DMS114 treated with DMSO at 0.1 percent for 48 hours (cell line): Measurements from ENCODE around the gene NAT8L.
"Not testable (repeated sequence)": the region's sequence is repeated elsewhere in the genome, so short reads cannot be mapped to it uniquely, and the experiment has no call there.

Experiments
- DNase-seq: peaks from one replicate; lab custom pipeline; 2025; ENCODE audit not compliant: unreplicated experiment; lab: John Stamatoyannopoulos, UW

NAT8L gene

GRCh38 chr4:2059046-2059725 is at the start of gene NAT8L:
NAT8L (plus strand) TSS chr4:2059327; CDS start chr4:2059512, 185 bp downstream.
- no peak for DNase-seq

GRCh38 chr4:2009651-2010233 is 49.4 kb upstream of the NAT8L start:
- DNase-seq: peak; percentile 59

- no peak for DNase-seq
These were observed 47.5 kb upstream of the NAT8L start for GRCh38 chr4:2011583-2011982.

GRCh38 chr4:2015008-2015407 is 44.1 kb upstream of the NAT8L start:
- no peak for DNase-seq

GRCh38 chr4:2021358-2022018 is 37.6 kb upstream of the NAT8L start:
- not testable (repeated sequence) for DNase-seq

GRCh38 chr4:2024683-2025082 is 34.4 kb upstream of the NAT8L start:
- DNase-seq: no peak

GRCh38 chr4:2025817-2026216 is 33.3 kb upstream of the NAT8L start:
- no peak for DNase-seq

- not testable (repeated sequence) for DNase-seq
These were observed 32.0 kb upstream of the NAT8L start for GRCh38 chr4:2027120-2027519.

GRCh38 chr4:2031161-2031560 is 28.0 kb upstream of the NAT8L start:
- not testable (repeated sequence) for DNase-seq

GRCh38 chr4:2036327-2036726 is 22.8 kb upstream of the NAT8L start:
- DNase-seq: no peak

- DNase-seq: no peak
These were observed 22.3 kb upstream of the NAT8L start for GRCh38 chr4:2036866-2037265.

GRCh38 chr4:2040391-2041238 is 18.5 kb upstream of the NAT8L start:
- no peak for DNase-seq

- DNase-seq: peak; percentile 21
These were observed 17.6 kb upstream of the NAT8L start for GRCh38 chr4:2041239-2042130.

- no peak for DNase-seq
These were observed 16.8 kb upstream of the NAT8L start for GRCh38 chr4:2042204-2042946.

GRCh38 chr4:2042947-2043395 is 16.2 kb upstream of the NAT8L start:
- DNase-seq: no peak

GRCh38 chr4:2043396-2044118 is 15.6 kb upstream of the NAT8L start:
- no peak for DNase-seq

- DNase-seq: no peak
These were observed 15.0 kb upstream of the NAT8L start for GRCh38 chr4:2044119-2044485.

GRCh38 chr4:2044542-2045517 is 14.3 kb upstream of the NAT8L start:
- DNase-seq: no peak
